NCI-H1092 treated with DMSO at 0.1 percent for 48 hours (cell line): ENCODE measurements around the gene PCDHGA8.
"Not testable (repeated sequence)": the region's sequence is repeated elsewhere in the genome, so short reads cannot be mapped to it uniquely, and the experiment has no call there.

Experiments used
- DNase-seq: peaks from one replicate; lab custom pipeline; 2025; lab: John Stamatoyannopoulos, UW

The PCDHGA8 gene

DNA sequence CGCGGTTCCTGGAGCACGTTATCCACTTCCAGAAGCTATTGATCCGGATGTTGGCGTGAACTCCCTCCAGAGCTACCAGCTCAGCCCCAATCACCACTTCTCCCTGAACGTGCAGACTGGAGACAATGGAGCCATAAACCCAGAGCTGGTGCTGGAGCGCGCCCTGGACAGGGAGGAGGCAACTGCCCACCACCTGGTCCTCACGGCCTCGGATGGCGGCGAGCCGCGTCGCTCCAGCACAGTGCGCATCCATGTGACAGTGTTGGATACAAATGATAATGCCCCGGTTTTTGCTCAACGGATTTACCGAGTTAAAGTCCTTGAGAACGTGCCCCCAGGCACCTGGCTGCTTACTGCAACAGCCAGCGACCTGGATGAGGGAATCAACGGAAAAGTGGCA, 11.0 kb downstream of the PCDHGA8 start:
- DNase-seq = no peak

- DNase-seq = not testable (repeated sequence)
Measured at GRCh38 chr5:141407790-141408505, 15.5 kb downstream of the PCDHGA8 start, which contains the start of gene PCDHGB6. TSS of gene PCDHGB6 (plus strand) at chr5:141408021. CDS start at chr5:141408203, 182 bp downstream.

GRCh38 chr5:141409598-141410306, 17.3 kb downstream of the PCDHGA8 start:
- no peak for DNase-seq

- DNase-seq = no peak
Measured at GRCh38 chr5:141411575-141411974, 19.1 kb downstream of the PCDHGA8 start.

DNA sequence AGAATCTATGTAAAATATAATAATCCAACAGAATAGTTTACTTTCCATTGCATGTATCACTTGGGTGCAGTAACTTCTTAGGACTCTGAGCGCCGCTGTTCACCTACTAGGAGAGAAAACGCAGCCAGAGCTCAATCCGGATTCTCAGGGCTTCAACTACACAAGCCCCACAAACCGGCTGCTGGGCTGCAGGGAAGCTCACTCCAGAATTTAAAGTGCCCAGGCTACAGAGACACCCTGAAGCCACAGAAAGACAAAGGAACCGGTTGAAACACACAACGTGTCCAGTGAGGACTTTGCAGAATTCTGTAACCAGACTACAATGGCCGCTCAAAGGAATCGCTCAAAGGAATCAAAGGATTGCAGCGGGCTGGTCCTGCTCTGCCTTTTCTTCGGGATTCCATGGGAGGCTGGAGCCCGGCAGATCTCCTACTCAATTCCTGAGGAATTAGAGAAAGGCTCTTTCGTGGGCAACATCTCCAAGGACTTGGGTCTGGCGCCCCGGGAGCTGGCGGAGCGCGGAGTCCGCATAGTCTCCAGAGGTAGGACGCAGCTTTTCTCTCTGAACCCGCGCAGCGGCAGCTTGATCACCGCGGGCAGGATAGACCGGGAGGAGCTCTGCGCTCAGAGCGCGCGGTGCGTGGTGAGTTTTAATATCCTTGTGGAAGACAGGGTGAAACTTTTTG, 20.6 kb downstream of the PCDHGA8 start, which contains the start of gene PCDHGA10:
TSS of gene PCDHGA10 (plus strand) at position 134 of the 686 bp plus-strand sequence. CDS start at position 323, 189 bp downstream.
- peak; percentile 11 for DNase-seq

- DNase-seq = no peak
Measured at GRCh38 chr5:141413540-141414069, 21.2 kb downstream of the PCDHGA8 start.

- not testable (repeated sequence) for DNase-seq
Measured at GRCh38 chr5:141414548-141415274, 22.3 kb downstream of the PCDHGA8 start.

- not testable (repeated sequence) for DNase-seq
Measured at GRCh38 chr5:141415275-141415618, 22.8 kb downstream of the PCDHGA8 start.

DNA sequence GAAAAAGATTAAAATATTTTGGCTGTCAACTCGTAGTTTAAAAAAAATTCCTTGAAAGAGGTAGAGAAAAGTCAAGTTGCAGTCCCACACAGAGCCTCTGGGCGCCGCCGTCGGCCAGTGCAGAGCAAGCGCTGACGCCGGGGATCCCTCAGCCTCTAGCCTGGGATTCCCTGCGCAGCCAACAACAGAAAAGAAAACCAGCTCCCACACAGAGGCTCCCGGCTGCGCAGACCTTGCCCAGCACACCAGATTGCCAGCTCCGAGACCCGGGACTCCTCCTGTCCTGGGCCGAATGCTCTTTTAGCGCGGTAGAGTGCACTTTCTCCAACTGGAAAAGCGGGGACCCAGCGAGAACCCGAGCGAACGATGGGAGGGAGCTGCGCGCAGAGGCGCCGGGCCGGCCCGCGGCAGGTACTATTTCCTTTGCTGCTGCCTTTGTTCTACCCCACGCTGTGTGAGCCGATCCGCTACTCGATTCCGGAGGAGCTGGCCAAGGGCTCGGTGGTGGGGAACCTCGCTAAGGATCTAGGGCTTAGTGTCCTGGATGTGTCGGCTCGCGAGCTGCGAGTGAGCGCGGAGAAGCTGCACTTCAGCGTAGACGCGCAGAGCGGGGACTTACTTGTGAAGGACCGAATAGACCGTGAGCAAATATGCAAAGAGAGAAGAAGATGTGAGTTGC, 25.2 kb downstream of the PCDHGA8 start, which contains the start of gene PCDHGB7:
TSS of gene PCDHGB7 (plus strand) at position 184 of the 679 bp plus-strand sequence. CDS start at position 367, 183 bp downstream.
- peak; percentile 70 for DNase-seq

GRCh38 chr5:141419074-141419880, 26.8 kb downstream of the PCDHGA8 start:
- no peak for DNase-seq

GRCh38 chr5:141420855-141421488, 28.5 kb downstream of the PCDHGA8 start, which contains the start of gene PCDHGA11:
TSS of gene PCDHGA11 (plus strand) at chr5:141421051. CDS start at chr5:141421228, 177 bp downstream.
- DNase-seq = no peak

GRCh38 chr5:141421489-141421855, 29.0 kb downstream of the PCDHGA8 start:
- no peak for DNase-seq

GRCh38 chr5:141422742-141423291, 30.4 kb downstream of the PCDHGA8 start:
- DNase-seq = no peak

DNA sequence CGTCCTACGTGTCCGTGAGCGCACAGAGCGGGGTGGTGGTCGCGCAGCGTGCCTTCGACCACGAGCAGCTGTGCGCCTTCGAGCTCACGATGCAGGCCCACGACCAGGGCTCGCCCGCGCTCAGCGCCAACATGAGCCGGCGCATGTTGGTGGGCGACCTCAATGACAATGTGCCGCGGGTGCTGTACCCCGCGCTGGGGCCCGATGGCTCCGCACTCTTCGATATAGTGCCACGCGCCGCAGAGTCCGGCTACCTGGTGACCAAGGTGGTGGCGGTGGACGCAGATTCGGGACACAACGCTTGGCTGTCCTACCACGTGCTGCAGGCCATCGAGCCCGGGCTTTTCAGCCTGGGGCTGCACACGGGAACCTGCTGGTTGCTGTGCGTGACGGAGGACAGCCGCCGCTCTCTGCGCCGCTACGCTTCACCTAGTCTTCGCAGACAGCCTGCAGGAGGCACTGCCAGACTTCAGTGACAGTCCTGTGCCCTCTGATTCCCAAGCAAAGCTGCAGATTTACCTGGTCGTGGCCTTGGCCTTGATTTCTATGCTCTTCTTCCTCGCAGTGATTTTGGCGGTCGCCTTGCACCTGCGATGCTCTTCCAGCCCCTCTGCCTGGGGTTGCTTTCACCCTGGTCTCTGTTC, 35.5 kb downstream of the PCDHGA8 start:
- DNase-seq = no peak

DNA sequence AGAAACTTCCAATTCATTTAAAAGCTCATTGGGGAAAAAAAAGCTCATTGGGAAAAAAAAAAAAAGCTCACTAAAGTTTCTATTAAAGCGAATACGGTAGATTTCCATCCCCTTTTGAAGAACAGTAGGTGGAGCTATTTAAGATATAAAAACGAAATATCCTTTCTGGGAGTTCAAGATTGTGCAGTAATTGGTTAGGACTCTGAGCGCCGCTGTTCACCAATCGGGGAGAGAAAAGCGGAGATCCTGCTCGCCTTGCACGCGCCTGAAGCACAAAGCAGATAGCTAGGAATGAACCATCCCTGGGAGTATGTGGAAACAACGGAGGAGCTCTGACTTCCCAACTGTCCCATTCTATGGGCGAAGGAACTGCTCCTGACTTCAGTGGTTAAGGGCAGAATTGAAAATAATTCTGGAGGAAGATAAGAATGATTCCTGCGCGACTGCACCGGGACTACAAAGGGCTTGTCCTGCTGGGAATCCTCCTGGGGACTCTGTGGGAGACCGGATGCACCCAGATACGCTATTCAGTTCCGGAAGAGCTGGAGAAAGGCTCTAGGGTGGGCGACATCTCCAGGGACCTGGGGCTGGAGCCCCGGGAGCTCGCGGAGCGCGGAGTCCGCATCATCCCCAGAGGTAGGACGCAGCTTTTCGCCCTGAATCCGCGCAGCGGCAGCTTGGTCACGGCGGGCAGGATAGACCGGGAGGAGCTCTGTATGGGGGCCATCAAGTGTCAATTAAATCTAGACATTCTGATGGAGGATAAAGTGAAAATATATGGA, 38.1 kb downstream of the PCDHGA8 start, which contains the start of gene PCDHGA12:
TSS of gene PCDHGA12 (plus strand) at position 176 of the 782 bp plus-strand sequence. CDS start at position 429, 253 bp downstream.
- DNase-seq = no peak

- no peak for DNase-seq
Measured at GRCh38 chr5:141431286-141431685, 38.9 kb downstream of the PCDHGA8 start.

GRCh38 chr5:141432308-141432707, 39.9 kb downstream of the PCDHGA8 start:
- DNase-seq = not testable (repeated sequence)

DNA sequence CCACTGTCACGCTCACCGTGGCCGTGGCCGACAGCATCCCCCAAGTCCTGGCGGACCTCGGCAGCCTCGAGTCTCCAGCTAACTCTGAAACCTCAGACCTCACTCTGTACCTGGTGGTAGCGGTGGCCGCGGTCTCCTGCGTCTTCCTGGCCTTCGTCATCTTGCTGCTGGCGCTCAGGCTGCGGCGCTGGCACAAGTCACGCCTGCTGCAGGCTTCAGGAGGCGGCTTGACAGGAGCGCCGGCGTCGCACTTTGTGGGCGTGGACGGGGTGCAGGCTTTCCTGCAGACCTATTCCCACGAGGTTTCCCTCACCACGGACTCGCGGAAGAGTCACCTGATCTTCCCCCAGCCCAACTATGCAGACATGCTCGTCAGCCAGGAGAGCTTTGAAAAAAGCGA, 40.3 kb downstream of the PCDHGA8 start:
- DNase-seq = not testable (repeated sequence)
